ENCODE results near the gene LYZL4. TPM values are rescaled to one million over a fixed set of nuclear protein-coding genes. Genes with fewer than 3 reads are reported as not detected.

Gene LYZL4
- total RNA-seq, 2 experiments from 2014 or later = not detected

- Histone ChIP-seq H4K20me1 (ENCODE audit: insufficient read depth, low read length) (no peaks in the 10 kb centered on the region), H3K9me3 (ENCODE audit: low read length) (no peaks in the 10 kb centered on the region), H3K4me2 (ENCODE audit: low read length) (no peak overlapping the region), H3K79me2 (ENCODE audit: insufficient read depth, low read depth, low read length) (no peaks in the 10 kb centered on the region), H3K4me1 (ENCODE audit: insufficient read depth, low read length, poor library complexity, severe bottlenecking) (no peaks in the 10 kb centered on the region), H3K9me2 (ENCODE audit: insufficient read depth, low read length) (no peaks in the 10 kb centered on the region), H3K4me3 (ENCODE audit: low read depth, low read length, poor library complexity, severe bottlenecking) (no peak overlapping the region), H3K36me3 (ENCODE audit: insufficient read depth, low read length) (no peaks in the 10 kb centered on the region), H3K27ac (ENCODE audit: low read depth, low read length, poor library complexity, severe bottlenecking) (no peak overlapping the region), H2AFZ (ENCODE audit: low read length) (no peak overlapping the region)
- POLR2A ChIA-PET = no interaction called here
- BruUV-seq (replicated peaks) = no TSS peak
- no peak for DNase-seq (ENCODE audit: low spot score)
- intact Hi-C loops (cut with micrococcal nuclease; ENCODE audit: unreplicated experiment) = no loop called here
- TF ChIP-seq CTCF (conservative IDR thresholded peaks at IDR 0.05; ENCODE audit: low read length) = no peak
- TF ChIP-seq EZH2phosphoT487 (IDR thresholded peaks at IDR 0.05; ENCODE audit: borderline replicate concordance, low read depth, low read length) = no peak
- CTCF ChIA-PET (ENCODE audit: unreplicated experiment) = no interaction called here
These were observed 60.4 kb downstream of the LYZL4 start for GRCh38 chr3:42349765-42350594.

- no peak for DNase-seq (ENCODE audit: low spot score)
- Histone ChIP-seq H3K4me2 (ENCODE audit: low read length) (no peak overlapping the region), H3K4me1 (ENCODE audit: insufficient read depth, low read length, poor library complexity, severe bottlenecking) (no peaks in the 10 kb centered on the region), H3K27ac (ENCODE audit: low read depth, low read length, poor library complexity, severe bottlenecking) (no peak overlapping the region), H3K79me2 (ENCODE audit: insufficient read depth, low read depth, low read length) (no peaks in the 10 kb centered on the region), H2AFZ (ENCODE audit: low read length) (no peak overlapping the region), H3K4me3 (ENCODE audit: low read depth, low read length, poor library complexity, severe bottlenecking) (no peak overlapping the region), H3K9me2 (ENCODE audit: insufficient read depth, low read length) (no peaks in the 10 kb centered on the region), H4K20me1 (ENCODE audit: insufficient read depth, low read length) (no peaks in the 10 kb centered on the region), H3K36me3 (ENCODE audit: insufficient read depth, low read length) (no peaks in the 10 kb centered on the region), H3K9me3 (ENCODE audit: low read length) (no peaks in the 10 kb centered on the region)
- ChIA-PET POLR2A (interaction anchor here (0.9 kb wide), 1 partner anchor 20 kb away, joined by 3 read pairs; no protein-coding TSS in a partner anchor), CTCF (ENCODE audit: unreplicated experiment) (no interaction called here)
- BruUV-seq (replicated peaks) = no TSS peak
- intact Hi-C loops (cut with micrococcal nuclease; ENCODE audit: unreplicated experiment) = no loop called here
- no peak for TF ChIP-seq EZH2phosphoT487 (IDR thresholded peaks at IDR 0.05; ENCODE audit: borderline replicate concordance, low read depth, low read length)
- TF ChIP-seq CTCF (conservative IDR thresholded peaks at IDR 0.05; ENCODE audit: low read length) = no peak
These were observed 62.5 kb downstream of the LYZL4 start for GRCh38 chr3:42347928-42348327.

Other genes starting within 250 kb of the LYZL4 start
- not detected in 2 replicates for gene CCK, start 144.4 kb downstream of the LYZL4 start, total RNA-seq (2014; rRNA removed; shearing (Covaris generic))
- gene CCK, start 144.4 kb downstream of the LYZL4 start, total RNA-seq (2022) = not detected in 2 replicates
- 0.21 TPM in 1 of 2 replicates, not detected in the other for gene VIPR1, start 92.0 kb upstream of the LYZL4 start, total RNA-seq (2014; rRNA removed; shearing (Covaris generic))
- gene VIPR1, start 92.0 kb upstream of the LYZL4 start, total RNA-seq (2022) = not detected in 2 replicates
- gene SEC22C, start 171.4 kb upstream of the LYZL4 start, total RNA-seq (2014; rRNA removed; shearing (Covaris generic)) = 30.0 and 33.0 TPM in 2 replicates
- 36.2 and 39.5 TPM in 2 replicates for gene SEC22C, start 171.4 kb upstream of the LYZL4 start, total RNA-seq (2022)
- 44.1 and 48.9 TPM in 2 replicates for gene SS18L2, start 180.2 kb upstream of the LYZL4 start, total RNA-seq (2014; rRNA removed; shearing (Covaris generic))
- gene SS18L2, start 180.2 kb upstream of the LYZL4 start, total RNA-seq (2022) = 58.1 and 66.5 TPM in 2 replicates
- 85.1 and 90.2 TPM in 2 replicates for gene NKTR, start 190.1 kb upstream of the LYZL4 start, total RNA-seq (2014; rRNA removed; shearing (Covaris generic))
- 154 and 167 TPM in 2 replicates for gene NKTR, start 190.1 kb upstream of the LYZL4 start, total RNA-seq (2022)
- 0.05 and 0.09 TPM in 2 replicates for gene ZBTB47, start 243.1 kb upstream of the LYZL4 start, total RNA-seq (2014; rRNA removed; shearing (Covaris generic))
- not detected in 2 replicates for gene ZBTB47, start 243.1 kb upstream of the LYZL4 start, total RNA-seq (2022)